Stimulated activated CD8-positive, alpha-beta memory T cell treated with anti-CD3 and anti-CD28 coated beads, Interleukin-12 subunit alpha, Interleukin-12 subunit beta, amount 100 ng/mL, for 24 hours (primary cell): ENCODE measurements around the gene HES4.
"Not testable (repeated sequence)": the region's sequence is repeated elsewhere in the genome, so short reads cannot be mapped to it uniquely, and the experiment has no call there.

ENCODE experiments used
- DNase-seq: peaks from one replicate; pipeline ENCODE4 v3.0.0-alpha.2; 2020; ENCODE audit errors: extremely low read depth

HES4 gene

GRCh38 chr1:978835-979743 lies 20.8 kb downstream of the HES4 start:
- no peak for DNase-seq

GRCh38 chr1:978069-978834 lies 21.6 kb downstream of the HES4 start:
- no peak for DNase-seq

- not testable (repeated sequence) for DNase-seq
Observed at GRCh38 chr1:976791-977190, 23.1 kb downstream of the HES4 start.

GRCh38 chr1:975896-976683 lies 23.8 kb downstream of the HES4 start:
- DNase-seq = no peak

DNA sequence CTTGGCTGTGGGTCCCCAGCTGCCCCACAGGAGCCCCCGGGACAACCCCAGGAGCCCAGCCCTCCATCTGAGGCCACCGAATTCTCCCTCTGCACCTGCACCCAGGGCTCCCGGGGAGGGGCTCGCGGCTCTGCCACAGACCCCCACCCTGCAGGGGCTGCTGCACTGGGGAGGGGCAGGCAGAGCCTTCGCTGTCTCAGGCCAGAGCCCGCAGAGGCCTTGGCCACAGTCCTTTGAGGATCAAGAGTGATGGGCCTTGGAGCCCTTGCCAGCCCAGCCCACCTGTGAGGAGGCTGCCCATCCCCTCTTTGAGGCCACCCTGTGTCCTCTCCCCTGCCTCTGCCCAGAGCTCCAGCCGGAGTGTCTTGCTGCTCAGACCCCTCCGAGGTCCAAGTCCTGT lies 24.5 kb downstream of the HES4 start:
- no peak for DNase-seq

DNA sequence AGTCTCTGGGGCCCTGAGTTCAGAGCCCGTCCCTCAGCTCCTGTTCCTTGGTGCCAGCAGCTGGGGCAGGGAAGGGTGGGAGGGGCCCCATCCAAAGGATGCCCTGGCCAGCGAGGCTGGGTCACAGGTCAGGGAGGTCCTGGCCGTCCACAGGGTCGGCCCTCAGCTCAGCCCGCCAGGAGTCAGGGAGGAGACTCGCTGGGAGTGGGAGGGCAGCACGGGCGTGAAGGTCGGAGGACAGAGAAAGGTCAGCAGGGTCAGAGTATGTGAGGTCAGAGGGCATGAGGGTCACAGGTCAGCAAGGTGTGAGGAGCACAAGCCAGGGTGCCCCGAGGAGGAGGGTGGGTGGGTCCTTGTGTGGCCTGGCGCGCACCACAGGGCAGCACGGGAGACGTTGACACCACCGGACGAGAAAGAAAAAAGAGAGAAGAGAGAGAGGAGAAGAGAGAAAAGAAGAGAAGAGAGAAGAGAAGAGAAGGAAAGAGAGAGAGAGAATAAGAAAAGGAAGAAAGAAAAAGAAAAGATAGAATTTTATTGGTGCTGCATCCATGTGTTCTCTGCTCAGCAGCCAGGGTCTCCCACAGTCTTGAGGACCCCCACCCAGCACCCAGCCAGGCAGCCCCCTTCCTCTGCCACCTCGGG lies 25.1 kb downstream of the HES4 start:
- DNase-seq = no peak

DNA sequence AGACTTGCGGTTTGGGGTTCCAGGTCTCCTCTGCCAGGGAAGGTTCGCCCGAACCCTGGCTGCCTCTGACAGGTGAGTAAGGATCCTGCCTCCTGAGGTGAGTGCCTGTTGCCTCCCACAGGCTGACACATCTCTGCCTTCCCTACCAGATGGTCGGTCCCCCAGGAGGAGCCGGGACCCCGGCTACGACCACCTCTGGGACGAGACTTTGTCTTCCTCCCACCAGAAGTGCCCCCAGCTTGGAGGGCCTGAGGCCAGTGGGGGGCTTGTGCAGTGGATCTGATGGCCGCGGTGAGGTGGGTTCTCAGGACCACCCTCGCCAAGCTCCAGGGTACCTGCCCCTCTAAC lies 25.6 kb downstream of the HES4 start:
- DNase-seq = no peak

- no peak for DNase-seq
Observed at GRCh38 chr1:973459-974292, 26.2 kb downstream of the HES4 start.

DNA sequence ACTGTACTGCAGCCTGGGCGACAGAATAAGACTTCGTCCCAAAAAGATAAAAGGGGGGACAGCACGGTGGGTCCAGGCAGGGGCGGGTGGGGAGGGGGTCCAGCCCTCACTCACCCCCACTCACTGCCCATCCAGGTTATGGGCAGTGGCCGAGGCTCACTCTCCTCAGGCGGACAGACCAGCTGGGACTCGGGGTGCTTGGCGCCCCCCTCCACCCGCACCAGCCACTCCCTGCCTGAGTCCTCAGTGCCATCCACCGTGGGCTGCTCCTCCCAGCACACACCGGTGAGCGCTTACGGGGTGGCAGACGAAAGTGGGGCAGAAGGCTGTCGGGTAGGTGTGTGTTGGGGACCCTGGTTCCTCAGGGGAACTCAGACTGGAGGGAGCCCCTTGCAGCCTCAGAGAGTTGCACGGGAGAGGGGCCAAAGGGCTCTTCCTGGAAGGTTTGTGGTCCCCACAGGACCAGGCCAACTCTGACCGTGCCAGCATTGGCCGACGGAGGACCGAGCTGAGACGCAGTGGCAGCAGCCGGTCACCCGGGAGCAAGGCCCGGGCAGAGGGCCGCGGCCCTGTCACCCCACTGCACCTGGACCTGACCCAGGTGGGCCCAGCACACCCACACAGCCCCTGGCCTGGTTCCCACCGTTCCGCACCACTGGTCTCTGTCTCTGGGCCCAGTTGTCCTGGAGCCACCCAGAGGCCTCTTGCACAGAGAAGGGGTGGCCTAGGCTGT lies 27.0 kb downstream of the HES4 start:
- no peak for DNase-seq

- no peak for DNase-seq
Observed at GRCh38 chr1:971751-972506, 28.0 kb downstream of the HES4 start.

DNA sequence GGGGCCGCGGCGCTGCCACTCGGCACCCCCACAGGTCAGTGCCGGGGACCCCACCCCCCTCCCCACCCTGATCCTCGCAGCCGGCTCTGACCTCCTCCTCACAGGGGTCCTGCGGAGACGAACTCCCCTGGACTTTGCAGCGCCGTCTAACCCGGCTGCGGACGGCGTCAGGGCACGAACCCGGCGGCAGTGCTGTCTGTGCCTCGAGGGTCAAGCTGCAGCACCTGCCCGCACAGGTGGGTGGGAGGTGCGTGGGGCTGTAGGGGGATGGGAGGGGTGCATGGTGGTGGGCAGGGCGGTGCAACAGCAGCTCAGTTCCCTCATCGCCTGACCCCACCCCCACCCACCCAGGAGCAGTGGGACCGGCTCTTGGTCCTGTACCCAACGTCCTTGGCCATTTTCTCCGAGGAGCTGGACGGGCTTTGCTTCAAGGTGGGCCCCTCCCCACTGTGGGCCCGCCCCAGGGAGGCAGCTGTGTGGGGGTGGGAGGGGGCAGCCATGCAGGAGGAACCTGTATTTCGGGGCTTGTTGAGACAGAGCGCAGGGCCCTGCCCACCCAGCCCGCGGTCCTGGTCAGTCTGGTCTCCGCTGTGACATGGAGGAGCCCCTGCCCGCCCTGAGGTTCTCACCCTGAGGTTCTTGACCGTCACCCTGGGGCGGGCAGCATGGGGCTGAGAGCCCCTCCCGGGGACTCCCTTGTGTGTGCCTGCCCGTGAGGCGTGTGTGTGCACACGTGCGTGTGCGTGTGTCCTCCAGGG lies 28.7 kb downstream of the HES4 start:
- DNase-seq = no peak

GRCh38 chr1:970242-970972 lies 29.5 kb downstream of the HES4 start:
- no peak for DNase-seq

- no peak for DNase-seq
Observed at GRCh38 chr1:969260-969855, 30.5 kb downstream of the HES4 start.

GRCh38 chr1:967466-968343 lies 32.2 kb downstream of the HES4 start:
- no peak for DNase-seq

- DNase-seq = peak; percentile 63
Observed at GRCh38 chr1:966704-967300, 33.1 kb downstream of the HES4 start.

DNA sequence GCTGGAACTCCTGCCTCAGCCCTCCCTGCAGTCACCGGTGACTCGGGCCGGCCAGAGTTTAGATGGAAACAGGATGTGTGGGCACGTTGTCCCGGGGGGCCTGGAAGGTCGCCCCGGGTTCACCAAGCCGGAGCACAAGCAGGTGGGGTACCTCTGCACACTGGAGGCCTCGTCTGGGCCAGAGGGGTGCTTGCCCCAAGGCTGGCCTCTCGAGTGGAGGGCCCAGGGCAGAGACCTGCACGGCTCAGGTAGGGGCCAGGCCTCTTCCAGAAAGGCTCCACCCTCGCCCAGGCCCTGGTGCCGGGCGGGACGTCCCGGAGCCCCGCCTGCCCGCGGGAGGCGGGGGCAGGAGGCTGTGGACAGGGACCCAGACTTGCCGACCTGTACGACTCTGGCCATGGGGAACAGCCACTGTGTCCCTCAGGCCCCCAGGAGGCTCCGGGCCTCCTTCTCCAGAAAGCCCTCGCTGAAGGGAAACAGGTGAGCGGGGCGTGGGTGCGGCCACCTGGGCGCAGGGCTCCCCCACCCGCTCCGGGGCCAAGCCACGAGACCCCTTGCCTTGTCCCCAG lies 33.7 kb downstream of the HES4 start, which contains the start of gene PLEKHN1:
PLEKHN1 (plus strand) TSS at position 348 of the 569 bp plus-strand sequence; CDS start at position 398, 50 bp downstream.
- DNase-seq = no peak
